Neutrophil (primary cell): ENCODE results near the gene IL9.

Experiments
- H3K27ac ChIP-seq: fragments of 200-600 bp; sonication (generic); 2 replicates; pipeline ENCODE4 v1.5.1; 2016; ENCODE audit warnings: mild to moderate bottlenecking, moderate library complexity
- H3K27me3 ChIP-seq: fragments of 200-600 bp; sonication (generic); 2 replicates; pipeline ENCODE4 v1.6.0; 2016; ENCODE audit warnings: mild to moderate bottlenecking
- H3K36me3 ChIP-seq: fragments of 200-600 bp; sonication (generic); 2 replicates; pipeline ENCODE4 v1.5.1; 2017
- H3K4me1 ChIP-seq, 2 experiments: fragments of 200-600 bp in 1 of 2; sonication (generic) in 1 of 2; 1 replicate in 1 of 2; 2 replicates in 1 of 2; pipeline versions ENCODE4 v1.5.1 to v1.6.1; 2013 to 2016; ENCODE audit warnings: low read depth in 1 of 2, low read length in 1 of 2, mild to moderate bottlenecking in 1 of 2, moderate library complexity in 1 of 2; ENCODE audit not compliant: control insufficient read depth in 1 of 2, insufficient read depth in 1 of 2
- H3K4me3 ChIP-seq, 2 experiments: fragments of 200-600 bp in 1 of 2; sonication (generic) in 1 of 2; 1 replicate in 1 of 2; 2 replicates in 1 of 2; pipeline ENCODE4 v1.5.1; 2013 to 2016; ENCODE audit warnings: low read depth in 1 of 2, low read length in 1 of 2, mild to moderate bottlenecking in 1 of 2, moderate library complexity in 1 of 2
- H3K9me3 ChIP-seq: fragments of 200-600 bp; sonication (generic); 2 replicates; pipeline ENCODE4 v1.5.1; 2016
- CTCF ChIP-seq: fragments of 200-600 bp; sonication (generic); IDR thresholded peaks from 2 replicates; pipeline ENCODE4 v1.5.1; 2016; ENCODE audit warnings: antibody characterized with exemption

Gene IL9

GRCh38 chr5:135871268-135871915, 24.2 kb downstream of the IL9 start:
- H3K36me3 ChIP-seq = no peaks in the 10 kb centered on the region
- TF ChIP-seq CTCF = no peak
- no peak overlapping the region for H3K4me3 ChIP-seq
- H3K9me3 ChIP-seq = no peaks in the 10 kb centered on the region
- no peak overlapping the region for H3K27ac ChIP-seq
- H3K27me3 ChIP-seq = peaks cover 14% of the 10 kb centered on the region
- H3K4me1 ChIP-seq = no peaks in the 10 kb centered on the region

GRCh38 chr5:135869935-135870334, 25.7 kb downstream of the IL9 start:
- no peak for TF ChIP-seq CTCF
- H3K9me3 ChIP-seq = no peaks in the 10 kb centered on the region
- no peaks in the 10 kb centered on the region for H3K36me3 ChIP-seq
- H3K4me1 ChIP-seq = no peaks in the 10 kb centered on the region
- no peak overlapping the region for H3K27ac ChIP-seq
- H3K27me3 ChIP-seq = peaks cover 14% of the 10 kb centered on the region
- no peak overlapping the region for H3K4me3 ChIP-seq

GRCh38 chr5:135869276-135869675, 26.4 kb downstream of the IL9 start:
- Histone ChIP-seq H3K9me3 (no peaks in the 10 kb centered on the region), H3K4me1 (no peaks in the 10 kb centered on the region), H3K27ac (no peak overlapping the region), H3K27me3 (peaks cover 14% of the 10 kb centered on the region), H3K4me3 (no peak overlapping the region), H3K36me3 (no peaks in the 10 kb centered on the region)
- no peak for TF ChIP-seq CTCF

GRCh38 chr5:135868681-135869080, 27.0 kb downstream of the IL9 start:
- no peak for TF ChIP-seq CTCF
- Histone ChIP-seq H3K4me1 (no peaks in the 10 kb centered on the region), H3K4me3 (no peak overlapping the region), H3K36me3 (no peaks in the 10 kb centered on the region), H3K27ac (no peak overlapping the region), H3K9me3 (no peaks in the 10 kb centered on the region), H3K27me3 (peaks cover 14% of the 10 kb centered on the region)

GRCh38 chr5:135867599-135867998, 28.0 kb downstream of the IL9 start:
- no peaks in the 10 kb centered on the region for H3K36me3 ChIP-seq
- H3K27me3 ChIP-seq = peaks cover 14% of the 10 kb centered on the region
- H3K9me3 ChIP-seq = no peaks in the 10 kb centered on the region
- H3K27ac ChIP-seq = no peak overlapping the region
- H3K4me1 ChIP-seq = no peaks in the 10 kb centered on the region
- no peak for TF ChIP-seq CTCF
- no peak overlapping the region for H3K4me3 ChIP-seq
